A549 (cell line): Measurements from ENCODE around the gene ANKFN1.

ENCODE experiments used
- CHD2 ChIP-seq: fragments of 150-350 bp; IDR thresholded peaks from 2 replicates; pipeline ENCODE4 v1.6.1; 2014; ENCODE audit warnings: low read length; ENCODE audit not compliant: partially characterized antibody
- HDAC2 ChIP-seq: fragments of 200-600 bp; sonication (generic); IDR thresholded peaks from 2 replicates; pipeline ENCODE4 v1.6.1; 2016
- HEYL ChIP-seq: fragments of 250-450 bp; sonication (Bioruptor Pico); IDR thresholded peaks from 2 replicates; pipeline ENCODE4 v1.8.0; 2021; ENCODE audit warnings: mild to moderate bottlenecking, moderate library complexity
- HOXA7 ChIP-seq: fragments of 250-450 bp; sonication (Bioruptor Pico); IDR thresholded peaks from 2 replicates; pipeline ENCODE4 v1.5.0; 2020; ENCODE audit warnings: mild to moderate bottlenecking, moderate library complexity
- MAZ ChIP-seq: fragments of 150-350 bp; IDR thresholded peaks from 2 replicates; pipeline ENCODE4 v1.6.1; 2014; ENCODE audit warnings: antibody characterized with exemption, low read depth, low read length, borderline replicate concordance
- POLR2A ChIP-seq: IDR thresholded peaks from 2 replicates; pipeline ENCODE4 v1.6.1; 2012; ENCODE audit warnings: mild to moderate bottlenecking, low read length
- RFX5 ChIP-seq: fragments of 450-650 bp; IDR thresholded peaks from 2 replicates; pipeline ENCODE4 v1.7.1; 2014; ENCODE audit warnings: antibody characterized with exemption, mild to moderate bottlenecking, moderate library complexity
- SREBF2 ChIP-seq: fragments of 450-650 bp; IDR thresholded peaks from 2 replicates; pipeline ENCODE4 v1.6.1; 2014; ENCODE audit warnings: mild to moderate bottlenecking, moderate library complexity
- ZC3H11A ChIP-seq: fragments of 450-650 bp; IDR thresholded peaks from 2 replicates; pipeline ENCODE4 v1.6.1; 2014; ENCODE audit warnings: antibody characterized with exemption, mild to moderate bottlenecking
- TF ChIP-seq, protein P1 (sequence below): fragments of >200 bp; sonication (Bioruptor Twin); formaldehyde crosslinking; IDR thresholded peaks from 3 replicates; pipeline ENCODE4 v1.5.1; 2016
- TF ChIP-seq, protein P2 (sequence below): IDR thresholded peaks from 2 replicates; pipeline ENCODE4 v1.6.1; 2012

DNA sequence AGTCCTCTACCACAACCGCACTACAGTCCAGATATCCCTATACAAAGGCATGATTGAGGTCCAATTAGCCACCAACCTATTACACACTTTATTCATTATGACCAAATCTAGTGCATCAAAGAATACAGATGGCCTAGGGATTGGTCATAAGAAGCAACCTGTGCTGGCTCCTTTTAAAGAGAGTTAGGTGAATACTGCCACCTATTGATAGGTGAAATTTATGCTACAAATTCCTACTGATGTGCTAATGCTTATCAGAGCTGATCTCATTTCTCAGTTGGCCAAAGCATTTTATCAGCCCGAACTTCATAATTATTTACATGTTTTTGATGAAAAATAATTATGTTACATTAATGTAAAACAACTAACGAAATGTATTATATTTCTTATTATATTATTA lies 166.3 kb downstream of the ANKFN1 start:
- TF ChIP-seq, protein P1, sequence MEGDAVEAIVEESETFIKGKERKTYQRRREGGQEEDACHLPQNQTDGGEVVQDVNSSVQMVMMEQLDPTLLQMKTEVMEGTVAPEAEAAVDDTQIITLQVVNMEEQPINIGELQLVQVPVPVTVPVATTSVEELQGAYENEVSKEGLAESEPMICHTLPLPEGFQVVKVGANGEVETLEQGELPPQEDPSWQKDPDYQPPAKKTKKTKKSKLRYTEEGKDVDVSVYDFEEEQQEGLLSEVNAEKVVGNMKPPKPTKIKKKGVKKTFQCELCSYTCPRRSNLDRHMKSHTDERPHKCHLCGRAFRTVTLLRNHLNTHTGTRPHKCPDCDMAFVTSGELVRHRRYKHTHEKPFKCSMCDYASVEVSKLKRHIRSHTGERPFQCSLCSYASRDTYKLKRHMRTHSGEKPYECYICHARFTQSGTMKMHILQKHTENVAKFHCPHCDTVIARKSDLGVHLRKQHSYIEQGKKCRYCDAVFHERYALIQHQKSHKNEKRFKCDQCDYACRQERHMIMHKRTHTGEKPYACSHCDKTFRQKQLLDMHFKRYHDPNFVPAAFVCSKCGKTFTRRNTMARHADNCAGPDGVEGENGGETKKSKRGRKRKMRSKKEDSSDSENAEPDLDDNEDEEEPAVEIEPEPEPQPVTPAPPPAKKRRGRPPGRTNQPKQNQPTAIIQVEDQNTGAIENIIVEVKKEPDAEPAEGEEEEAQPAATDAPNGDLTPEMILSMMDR, result peak; percentile 68
- TF ChIP-seq CHD2, result no peak
- TF ChIP-seq HOXA7, result no peak
- no peak for TF ChIP-seq POLR2A
- no peak for TF ChIP-seq HEYL (CRISPR knock-in tag)
- TF ChIP-seq SREBF2, result no peak
- no peak for TF ChIP-seq HDAC2
- TF ChIP-seq MAZ, result no peak
- TF ChIP-seq RFX5, result no peak
- TF ChIP-seq, protein P2, sequence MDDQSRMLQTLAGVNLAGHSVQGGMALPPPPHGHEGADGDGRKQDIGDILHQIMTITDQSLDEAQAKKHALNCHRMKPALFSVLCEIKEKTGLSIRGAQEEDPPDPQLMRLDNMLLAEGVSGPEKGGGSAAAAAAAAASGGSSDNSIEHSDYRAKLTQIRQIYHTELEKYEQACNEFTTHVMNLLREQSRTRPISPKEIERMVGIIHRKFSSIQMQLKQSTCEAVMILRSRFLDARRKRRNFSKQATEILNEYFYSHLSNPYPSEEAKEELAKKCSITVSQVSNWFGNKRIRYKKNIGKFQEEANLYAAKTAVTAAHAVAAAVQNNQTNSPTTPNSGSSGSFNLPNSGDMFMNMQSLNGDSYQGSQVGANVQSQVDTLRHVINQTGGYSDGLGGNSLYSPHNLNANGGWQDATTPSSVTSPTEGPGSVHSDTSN, result no peak
- no peak for TF ChIP-seq ZC3H11A
